ENCODE measurements around the gene ACACB. TPM values are rescaled to one million over a fixed set of nuclear protein-coding genes. Genes with fewer than 3 reads are reported as not detected.
"Not testable (repeated sequence)": the region's sequence is repeated elsewhere in the genome, so short reads cannot be mapped to it uniquely, and the experiment has no call there.

ACACB gene
- total RNA-seq, 1 experiment from 2014 or later, result 3.8 TPM

DNA sequence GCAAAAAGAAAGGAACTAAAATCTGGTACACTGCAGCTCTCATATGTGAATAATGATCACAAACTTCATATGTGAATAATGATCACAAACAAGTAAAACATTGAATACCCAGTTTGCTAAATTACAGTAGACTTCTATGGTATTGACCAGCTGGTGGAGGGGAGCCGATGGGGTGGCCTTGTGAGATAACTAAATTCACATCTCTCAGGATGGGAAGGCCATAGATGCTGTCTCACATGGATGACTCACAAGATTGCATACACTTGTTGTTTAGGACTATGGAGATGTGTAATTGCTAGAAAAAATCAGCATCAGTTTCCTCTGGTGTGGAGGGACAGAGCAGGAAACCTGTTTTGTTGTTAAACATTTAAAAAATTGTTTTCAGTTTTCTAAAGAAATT lies 49.2 kb downstream of the ACACB start:
- no peak for DNase-seq
- no peak overlapping the region for H3K4me3 ChIP-seq (ENCODE audit: insufficient read depth, low read depth, low read length)
- H3K27me3 ChIP-seq (ENCODE audit: control insufficient read depth, insufficient read depth, low read length), result no peaks in the 10 kb centered on the region
- no peaks in the 10 kb centered on the region for H3K36me3 ChIP-seq (replicated peaks; ENCODE audit: control insufficient read depth, insufficient read depth, low read length)

GRCh38 chr12:109166371-109166770 lies 50.0 kb downstream of the ACACB start:
- no peak overlapping the region for H3K4me3 ChIP-seq (ENCODE audit: insufficient read depth, low read depth, low read length)
- DNase-seq, result no peak

DNA sequence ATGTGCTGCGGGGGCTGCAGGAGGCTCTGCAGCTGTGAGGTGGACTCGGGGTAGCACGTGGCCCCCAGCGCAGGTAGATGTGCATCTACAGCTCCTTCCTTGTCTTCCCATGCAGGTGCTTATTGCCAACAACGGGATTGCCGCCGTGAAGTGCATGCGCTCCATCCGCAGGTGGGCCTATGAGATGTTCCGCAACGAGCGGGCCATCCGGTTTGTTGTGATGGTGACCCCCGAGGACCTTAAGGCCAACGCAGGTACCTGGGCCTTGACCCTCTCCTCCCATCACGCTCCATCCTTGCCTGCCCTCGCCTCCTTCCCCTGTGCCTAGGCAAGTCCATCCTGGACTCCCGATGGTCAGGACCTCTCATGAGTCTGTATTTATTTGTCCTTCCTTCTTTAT lies 51.4 kb downstream of the ACACB start:
- peaks cover 3% of the 10 kb centered on the region; the same call in 1 of the 2 replicates for H3K36me3 ChIP-seq (replicated peaks; ENCODE audit: control insufficient read depth, insufficient read depth, low read length)
- no peak for DNase-seq
- no peaks in the 10 kb centered on the region for H3K27me3 ChIP-seq (ENCODE audit: control insufficient read depth, insufficient read depth, low read length)
- no peak overlapping the region for H3K4me3 ChIP-seq (ENCODE audit: insufficient read depth, low read depth, low read length)

More at GRCh38 chr12:109166371-109166770, 50.0 kb downstream of the ACACB start:
- no peaks in the 10 kb centered on the region for H3K27me3 ChIP-seq (ENCODE audit: control insufficient read depth, insufficient read depth, low read length)
- H3K36me3 ChIP-seq (replicated peaks; ENCODE audit: control insufficient read depth, insufficient read depth, low read length), result no peaks in the 10 kb centered on the region

- H3K27me3 ChIP-seq (ENCODE audit: control insufficient read depth, insufficient read depth, low read length), result no peaks in the 10 kb centered on the region
- peaks cover 3% of the 10 kb centered on the region; the same call in 1 of the 2 replicates for H3K36me3 ChIP-seq (replicated peaks; ENCODE audit: control insufficient read depth, insufficient read depth, low read length)
- DNase-seq, result no peak
Measured at GRCh38 chr12:109169262-109169661, 52.9 kb downstream of the ACACB start.

GRCh38 chr12:109169686-109170085 lies 53.3 kb downstream of the ACACB start:
- H3K27me3 ChIP-seq (ENCODE audit: control insufficient read depth, insufficient read depth, low read length), result no peaks in the 10 kb centered on the region
- H3K36me3 ChIP-seq (replicated peaks; ENCODE audit: control insufficient read depth, insufficient read depth, low read length), result peaks cover 3% of the 10 kb centered on the region; the same call in 1 of the 2 replicates
- no peak for DNase-seq
- H3K4me3 ChIP-seq (ENCODE audit: insufficient read depth, low read depth, low read length), result no peak overlapping the region

More at GRCh38 chr12:109169262-109169661, 52.9 kb downstream of the ACACB start:
- no peak overlapping the region for H3K4me3 ChIP-seq (ENCODE audit: insufficient read depth, low read depth, low read length)

GRCh38 chr12:109170324-109170723 lies 53.9 kb downstream of the ACACB start:
- Histone ChIP-seq H3K36me3 (replicated peaks; ENCODE audit: control insufficient read depth, insufficient read depth, low read length) (peaks cover 3% of the 10 kb centered on the region; the same call in 1 of the 2 replicates), H3K27me3 (ENCODE audit: control insufficient read depth, insufficient read depth, low read length) (no peaks in the 10 kb centered on the region), H3K4me3 (ENCODE audit: insufficient read depth, low read depth, low read length) (no peak overlapping the region)
- DNase-seq, result no peak

DNA sequence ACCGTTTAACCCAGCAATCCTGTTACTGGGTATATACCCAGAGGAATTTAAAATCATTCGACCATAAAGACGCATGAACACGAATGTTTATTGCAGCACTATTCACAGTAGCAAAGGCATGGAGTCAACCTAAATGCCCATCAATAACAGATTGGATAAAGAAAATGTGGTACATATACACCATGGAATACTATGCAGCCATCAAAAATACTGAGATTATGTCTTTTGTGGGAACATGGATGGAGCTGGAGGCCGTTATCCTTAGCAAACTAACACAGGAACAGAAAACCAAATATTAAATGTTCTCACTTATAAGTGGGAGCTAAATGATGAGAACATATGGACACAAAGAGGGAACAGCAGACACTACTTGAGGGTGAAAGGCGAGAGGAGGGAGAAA lies 56.4 kb downstream of the ACACB start:
- H3K27me3 ChIP-seq (ENCODE audit: control insufficient read depth, insufficient read depth, low read length); H3K4me3 ChIP-seq (ENCODE audit: insufficient read depth, low read depth, low read length); DNase-seq; H3K36me3 ChIP-seq (replicated peaks; ENCODE audit: control insufficient read depth, insufficient read depth, low read length): not testable (repeated sequence)

DNA sequence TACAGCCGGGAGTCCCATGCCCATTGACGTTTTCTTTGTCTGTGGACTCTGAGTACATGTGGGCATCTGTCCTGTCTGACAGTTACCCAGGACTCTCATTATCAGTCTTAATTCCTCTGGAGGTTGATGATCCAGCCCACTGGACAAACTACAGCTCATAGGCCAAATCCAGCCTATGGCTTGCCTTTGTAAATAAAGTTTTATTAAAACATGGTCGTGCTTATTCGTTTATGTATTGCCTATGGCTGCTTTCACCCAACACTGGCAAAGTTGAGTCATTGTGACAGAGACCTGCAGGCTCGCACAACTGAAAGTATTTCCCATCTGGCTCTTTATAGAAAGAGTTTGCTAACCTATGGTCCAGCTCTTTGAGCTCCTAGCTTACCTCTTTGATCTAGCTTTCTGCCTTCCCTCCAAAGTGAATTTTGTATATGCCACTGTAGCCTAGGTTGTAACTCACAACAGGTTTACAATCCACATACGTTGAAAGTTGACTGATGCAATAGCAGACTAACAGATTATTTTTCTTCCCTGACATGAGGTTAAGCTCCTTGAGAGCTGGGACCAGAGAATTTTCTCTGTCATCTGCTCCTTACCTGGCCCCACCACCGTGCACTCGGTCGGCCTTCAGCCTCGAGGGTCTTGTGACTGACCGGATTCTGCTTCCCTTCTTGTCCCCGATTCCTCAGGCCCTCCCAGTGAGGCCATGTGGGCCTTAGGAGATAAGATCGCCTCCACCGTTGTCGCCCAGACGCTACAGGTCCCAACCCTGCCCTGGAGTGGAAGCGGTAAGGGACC lies 57.3 kb downstream of the ACACB start:
- H3K27me3 ChIP-seq (ENCODE audit: control insufficient read depth, insufficient read depth, low read length), result no peaks in the 10 kb centered on the region
- H3K36me3 ChIP-seq (replicated peaks; ENCODE audit: control insufficient read depth, insufficient read depth, low read length), result peaks cover 3% of the 10 kb centered on the region; the same call in 1 of the 2 replicates
- DNase-seq, result no peak
- no peak overlapping the region for H3K4me3 ChIP-seq (ENCODE audit: insufficient read depth, low read depth, low read length)

DNA sequence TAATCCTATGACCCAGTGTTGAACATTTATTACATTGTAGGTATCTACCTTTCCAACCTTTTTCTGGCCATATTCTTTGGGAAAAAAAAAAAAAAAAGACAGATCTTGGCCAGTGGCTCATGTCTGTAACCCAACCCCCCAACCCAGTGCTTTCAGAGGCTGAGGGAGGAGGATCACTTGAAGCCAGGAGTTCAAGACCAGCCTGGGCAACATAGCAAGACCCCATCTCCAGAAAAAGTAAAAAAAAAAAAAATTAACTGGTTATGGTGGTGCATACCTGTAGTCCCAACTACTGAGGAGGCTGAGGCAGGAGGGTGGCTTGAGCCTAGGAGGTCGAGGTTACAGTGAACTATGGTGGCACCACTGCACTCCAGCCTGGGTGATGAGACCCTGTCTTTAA lies 58.1 kb downstream of the ACACB start:
- Histone ChIP-seq H3K4me3 (ENCODE audit: insufficient read depth, low read depth, low read length) (no peak overlapping the region), H3K36me3 (replicated peaks; ENCODE audit: control insufficient read depth, insufficient read depth, low read length) (peaks cover 4% of the 10 kb centered on the region), H3K27me3 (ENCODE audit: control insufficient read depth, insufficient read depth, low read length) (no peaks in the 10 kb centered on the region)
- DNase-seq, result no peak

DNA sequence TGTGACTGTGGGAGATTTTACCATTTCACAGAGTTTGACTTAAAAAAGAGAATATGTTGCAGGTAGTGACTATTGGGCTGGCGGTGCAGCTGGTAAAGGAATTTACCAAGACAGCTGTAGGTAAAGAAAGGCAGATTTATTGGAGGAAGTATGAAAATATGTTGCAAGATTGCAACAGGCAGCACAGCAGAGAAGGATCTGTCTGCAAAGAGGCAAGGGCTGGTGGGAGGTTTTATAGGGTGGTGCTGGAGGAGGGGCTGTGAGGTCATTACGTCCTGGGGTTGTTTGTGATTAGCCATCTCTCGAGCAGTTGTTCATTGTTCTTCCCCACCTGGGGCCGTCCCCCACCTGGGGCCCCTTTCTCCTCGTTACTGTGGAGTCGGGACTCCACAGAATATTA lies 62.1 kb downstream of the ACACB start:
- no peak for DNase-seq
- H3K36me3 ChIP-seq (replicated peaks; ENCODE audit: control insufficient read depth, insufficient read depth, low read length), result peaks cover 3% of the 10 kb centered on the region

DNA sequence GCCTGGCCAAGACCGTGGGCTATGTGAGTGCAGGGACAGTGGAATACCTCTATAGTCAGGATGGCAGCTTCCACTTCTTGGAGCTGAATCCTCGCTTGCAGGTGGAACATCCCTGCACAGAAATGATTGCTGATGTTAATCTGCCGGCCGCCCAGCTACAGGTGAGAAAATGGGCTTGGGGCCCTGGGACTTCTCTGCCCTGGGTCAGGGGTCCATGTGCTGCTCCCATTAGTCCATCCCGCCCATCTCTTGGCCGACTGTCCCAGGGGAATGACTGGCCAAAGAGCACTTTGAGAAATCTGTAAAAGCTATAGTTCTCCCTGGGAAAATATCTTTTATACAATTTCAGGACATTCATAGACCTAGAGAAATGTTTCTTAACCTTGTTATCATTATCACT lies 63.5 kb downstream of the ACACB start:
- no peak overlapping the region for H3K4me3 ChIP-seq (ENCODE audit: insufficient read depth, low read depth, low read length)
- peaks cover 3% of the 10 kb centered on the region for H3K36me3 ChIP-seq (replicated peaks; ENCODE audit: control insufficient read depth, insufficient read depth, low read length)
- H3K27me3 ChIP-seq (ENCODE audit: control insufficient read depth, insufficient read depth, low read length), result no peaks in the 10 kb centered on the region
- no peak for DNase-seq

More for the DNA sequence above, 62.1 kb downstream of the ACACB start:
- Histone ChIP-seq H3K27me3 (ENCODE audit: control insufficient read depth, insufficient read depth, low read length) (no peaks in the 10 kb centered on the region), H3K4me3 (ENCODE audit: insufficient read depth, low read depth, low read length) (no peak overlapping the region)

GRCh38 chr12:109182041-109182839 lies 65.9 kb downstream of the ACACB start:
- Histone ChIP-seq H3K4me3 (ENCODE audit: insufficient read depth, low read depth, low read length) (no peak overlapping the region), H3K27me3 (ENCODE audit: control insufficient read depth, insufficient read depth, low read length) (no peaks in the 10 kb centered on the region), H3K36me3 (replicated peaks; ENCODE audit: control insufficient read depth, insufficient read depth, low read length) (peaks cover 4% of the 10 kb centered on the region)
- DNase-seq, result no peak

- DNase-seq, result no peak
- H3K4me3 ChIP-seq (ENCODE audit: insufficient read depth, low read depth, low read length), result no peak overlapping the region
- H3K36me3 ChIP-seq (replicated peaks; ENCODE audit: control insufficient read depth, insufficient read depth, low read length), result peaks cover 1% of the 10 kb centered on the region
- H3K27me3 ChIP-seq (ENCODE audit: control insufficient read depth, insufficient read depth, low read length), result no peaks in the 10 kb centered on the region
Measured at GRCh38 chr12:109185441-109185840, 69.1 kb downstream of the ACACB start.

- DNase-seq, result no peak
- Histone ChIP-seq H3K4me3 (ENCODE audit: insufficient read depth, low read depth, low read length) (no peak overlapping the region), H3K36me3 (replicated peaks; ENCODE audit: control insufficient read depth, insufficient read depth, low read length) (peaks cover 1% of the 10 kb centered on the region), H3K27me3 (ENCODE audit: control insufficient read depth, insufficient read depth, low read length) (no peaks in the 10 kb centered on the region)
Measured at GRCh38 chr12:109186993-109187653, 70.7 kb downstream of the ACACB start.

Measured in H7 (cell line).